Nephron progenitor cell (in vitro differentiated cells): ENCODE data around the gene ROR2.

Experiments
- DNase-seq: peaks from one replicate; pipeline ENCODE4 v3.0.0; 2021
- H3K27ac Mint-ChIP-seq: 2 replicates; pipeline ENCODE4 v1.8.0; 2021; ENCODE audit warnings: mild to moderate bottlenecking, moderate library complexity, mixed read lengths
- H3K27me3 Mint-ChIP-seq: 2 replicates; pipeline ENCODE4 v1.8.0; 2021; ENCODE audit warnings: mild to moderate bottlenecking, low read depth, mixed read lengths; ENCODE audit not compliant: poor library complexity
- H3K36me3 Mint-ChIP-seq: 2 replicates; pipeline ENCODE4 v1.8.0; 2021; ENCODE audit warnings: low read depth, mixed read lengths
- H3K4me1 Mint-ChIP-seq: 2 replicates; pipeline ENCODE4 v1.8.0; 2021; ENCODE audit warnings: mixed read lengths
- H3K4me3 Mint-ChIP-seq: 2 replicates; pipeline ENCODE4 v1.8.0; 2021; ENCODE audit warnings: mild to moderate bottlenecking, moderate library complexity, mixed read lengths
- H3K9me3 Mint-ChIP-seq: 2 replicates; pipeline ENCODE4 v1.8.0; 2021; ENCODE audit warnings: mild to moderate bottlenecking, moderate library complexity, mixed read lengths
- TF ChIP-seq, protein P1 (sequence below): fragments of 200-600 bp; sonication (generic); IDR thresholded peaks from 2 replicates; pipeline ENCODE4 v1.5.0; 2021; ENCODE audit warnings: antibody characterized with exemption

ROR2 gene

DNA sequence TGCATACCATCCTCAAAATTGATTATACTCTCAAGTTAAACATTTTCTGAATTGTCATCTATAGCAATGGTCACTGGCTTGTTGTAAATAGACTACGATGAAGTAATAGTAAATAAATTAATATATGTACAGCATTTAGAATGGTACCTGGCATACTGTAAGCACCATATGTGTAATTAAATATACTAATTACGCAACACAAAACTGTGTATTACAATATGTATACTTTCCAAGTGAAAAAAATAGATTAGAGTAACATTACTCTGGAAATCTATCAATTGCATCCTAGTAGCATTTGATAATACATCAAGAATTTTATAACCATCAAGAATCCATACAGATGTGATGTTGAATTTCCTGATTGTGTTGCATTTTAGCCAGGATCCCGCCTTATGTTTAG is 17.2 kb upstream of the ROR2 start:
- Mint-ChIP-seq H3K4me1 (peaks cover 10% of the 10 kb centered on the region), H3K36me3 (peaks cover under 1% of the 10 kb centered on the region), H3K9me3 (peaks cover 10% of the 10 kb centered on the region), H3K27me3 (no peaks in the 10 kb centered on the region), H3K27ac (no peak overlapping the region), H3K4me3 (no peak overlapping the region)
- TF ChIP-seq, protein P1, sequence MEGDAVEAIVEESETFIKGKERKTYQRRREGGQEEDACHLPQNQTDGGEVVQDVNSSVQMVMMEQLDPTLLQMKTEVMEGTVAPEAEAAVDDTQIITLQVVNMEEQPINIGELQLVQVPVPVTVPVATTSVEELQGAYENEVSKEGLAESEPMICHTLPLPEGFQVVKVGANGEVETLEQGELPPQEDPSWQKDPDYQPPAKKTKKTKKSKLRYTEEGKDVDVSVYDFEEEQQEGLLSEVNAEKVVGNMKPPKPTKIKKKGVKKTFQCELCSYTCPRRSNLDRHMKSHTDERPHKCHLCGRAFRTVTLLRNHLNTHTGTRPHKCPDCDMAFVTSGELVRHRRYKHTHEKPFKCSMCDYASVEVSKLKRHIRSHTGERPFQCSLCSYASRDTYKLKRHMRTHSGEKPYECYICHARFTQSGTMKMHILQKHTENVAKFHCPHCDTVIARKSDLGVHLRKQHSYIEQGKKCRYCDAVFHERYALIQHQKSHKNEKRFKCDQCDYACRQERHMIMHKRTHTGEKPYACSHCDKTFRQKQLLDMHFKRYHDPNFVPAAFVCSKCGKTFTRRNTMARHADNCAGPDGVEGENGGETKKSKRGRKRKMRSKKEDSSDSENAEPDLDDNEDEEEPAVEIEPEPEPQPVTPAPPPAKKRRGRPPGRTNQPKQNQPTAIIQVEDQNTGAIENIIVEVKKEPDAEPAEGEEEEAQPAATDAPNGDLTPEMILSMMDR: no peak
- no peak for DNase-seq

DNA sequence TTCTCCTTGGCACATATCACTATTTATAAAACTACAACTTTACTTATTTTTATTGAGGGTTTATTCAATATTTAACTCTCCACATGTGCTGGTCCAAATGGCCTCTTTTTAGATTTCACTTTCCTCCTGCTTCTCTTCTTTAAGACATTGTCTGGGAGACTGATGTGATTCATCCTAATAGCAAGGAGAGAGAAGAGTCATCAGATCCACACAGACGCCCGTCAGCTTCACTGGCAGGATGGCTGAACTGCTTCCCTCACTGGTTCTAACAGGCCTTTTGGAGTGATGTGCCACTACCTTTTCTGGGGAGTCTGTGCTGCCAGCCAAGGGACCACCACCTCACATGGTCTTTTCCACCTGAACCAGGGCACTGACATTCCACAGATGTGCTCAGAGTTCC is 16.5 kb upstream of the ROR2 start:
- Mint-ChIP-seq H3K27ac (peak overlapping the region; percentile 64), H3K4me3 (no peak overlapping the region), H3K4me1 (peaks cover 4% of the 10 kb centered on the region), H3K36me3 (peaks cover 5% of the 10 kb centered on the region), H3K27me3 (no peaks in the 10 kb centered on the region), H3K9me3 (peaks cover 13% of the 10 kb centered on the region)
- no peak for DNase-seq
- TF ChIP-seq, protein P1: no peak

DNA sequence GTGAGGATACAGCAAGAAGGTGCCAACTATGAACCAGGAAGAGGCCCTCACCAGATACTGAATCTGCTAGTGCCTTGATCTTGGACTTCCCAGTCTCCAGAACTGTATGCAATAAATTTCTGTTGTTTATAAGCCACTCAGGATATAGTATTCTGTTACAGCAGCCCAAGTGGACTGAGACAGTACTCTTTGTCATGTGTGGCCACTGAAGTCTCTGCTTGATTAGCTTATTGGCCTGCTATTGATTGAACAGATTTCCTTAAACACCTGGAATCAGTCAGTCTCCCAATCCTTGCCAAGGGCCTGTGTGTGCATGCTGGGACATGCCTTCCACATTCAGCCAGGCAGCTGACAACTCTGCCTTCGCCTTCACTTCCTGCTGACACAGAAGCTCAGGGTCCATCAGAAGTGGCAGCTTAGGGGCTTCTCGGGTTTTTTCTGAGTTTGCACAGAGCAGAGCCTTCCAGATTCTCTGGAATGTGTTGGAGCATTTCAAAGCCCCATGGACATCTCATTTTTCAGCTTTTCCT is 13.7 kb upstream of the ROR2 start:
- H3K4me3 Mint-ChIP-seq: no peak overlapping the region
- H3K27me3 Mint-ChIP-seq: no peaks in the 10 kb centered on the region
- DNase-seq: no peak
- H3K36me3 Mint-ChIP-seq: peaks cover 11% of the 10 kb centered on the region
- TF ChIP-seq, protein P1: no peak
- H3K4me1 Mint-ChIP-seq: peaks cover 4% of the 10 kb centered on the region
- peaks cover 29% of the 10 kb centered on the region for H3K9me3 Mint-ChIP-seq
- no peak overlapping the region for H3K27ac Mint-ChIP-seq

DNA sequence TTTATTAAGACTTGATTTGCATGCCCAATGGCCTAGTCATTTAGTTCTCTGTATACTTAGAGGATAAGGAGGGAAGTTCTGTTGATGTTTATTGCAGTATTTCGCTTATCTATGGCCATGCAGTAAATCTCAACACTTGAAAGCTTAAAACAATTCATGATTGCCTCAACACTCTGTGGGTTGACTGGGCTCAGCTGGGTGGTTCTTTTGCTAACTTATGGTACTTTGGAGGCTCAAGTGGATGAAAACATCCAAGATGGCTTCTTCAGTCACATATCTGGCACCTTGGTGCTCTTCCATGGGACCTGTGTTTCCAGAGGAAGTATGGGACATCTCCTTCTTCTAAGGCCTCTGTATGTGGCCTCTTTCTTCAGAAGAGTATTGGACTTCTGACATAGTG is 10.3 kb upstream of the ROR2 start:
- peaks cover 26% of the 10 kb centered on the region for H3K9me3 Mint-ChIP-seq
- H3K4me3 Mint-ChIP-seq: no peak overlapping the region
- peaks cover 11% of the 10 kb centered on the region for H3K36me3 Mint-ChIP-seq
- peaks cover 3% of the 10 kb centered on the region for H3K4me1 Mint-ChIP-seq
- peaks cover 3% of the 10 kb centered on the region for H3K27me3 Mint-ChIP-seq
- no peak for DNase-seq
- TF ChIP-seq, protein P1: no peak
- no peak overlapping the region for H3K27ac Mint-ChIP-seq

DNA sequence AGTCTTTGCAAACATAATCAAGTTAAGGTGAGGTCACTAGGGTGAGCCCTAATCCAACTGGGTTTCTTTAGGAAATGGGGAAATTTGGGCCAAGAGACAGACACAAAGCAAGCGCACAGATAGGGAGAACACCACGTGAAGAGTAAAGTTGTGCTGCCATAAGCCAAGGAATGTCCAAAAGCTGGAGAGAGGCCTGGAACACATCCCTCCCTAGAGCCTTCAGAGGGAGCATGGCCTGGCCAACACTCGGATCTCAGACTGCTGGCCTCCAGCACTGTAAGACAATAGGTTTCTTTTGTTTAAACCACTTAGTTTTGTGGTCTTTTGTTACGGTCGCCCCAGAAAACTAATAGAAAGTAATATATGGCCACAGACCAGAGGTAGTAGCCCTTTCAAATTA is 8.1 kb upstream of the ROR2 start:
- Mint-ChIP-seq H3K9me3 (peaks cover 20% of the 10 kb centered on the region), H3K4me1 (peaks cover 17% of the 10 kb centered on the region), H3K4me3 (no peak overlapping the region), H3K27ac (no peak overlapping the region), H3K27me3 (peaks cover 8% of the 10 kb centered on the region), H3K36me3 (peaks cover 11% of the 10 kb centered on the region)
- DNase-seq: no peak
- TF ChIP-seq, protein P1: no peak

DNA sequence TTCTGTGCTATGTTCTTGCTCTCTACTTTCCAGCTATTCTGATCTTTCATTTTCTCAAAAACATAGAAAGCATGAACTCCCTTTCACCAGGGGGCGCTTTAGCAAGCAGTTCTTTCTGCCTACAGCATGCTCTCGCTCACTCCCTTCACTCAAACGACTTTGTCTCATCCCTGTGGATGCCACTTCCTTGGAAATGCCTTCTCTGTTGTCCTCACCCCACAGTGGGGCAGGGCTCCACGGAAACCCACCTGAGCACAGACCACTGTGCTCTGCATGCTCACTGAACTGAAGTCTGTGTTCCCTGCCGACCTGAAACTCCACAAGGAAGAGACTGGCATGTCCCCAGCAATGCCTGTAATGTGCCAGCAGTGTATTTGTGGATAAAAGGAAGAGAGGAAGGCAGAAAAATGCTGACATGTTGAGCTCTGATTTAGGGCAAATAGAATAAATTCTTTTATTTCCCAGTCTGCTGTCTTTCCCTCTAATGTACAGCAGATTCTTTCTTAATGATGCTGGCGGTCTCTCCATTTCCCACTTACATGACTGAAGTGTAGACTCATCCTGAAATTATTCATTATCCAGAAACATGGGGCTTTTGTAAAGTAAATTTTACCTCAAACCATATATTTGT is 4.9 kb upstream of the ROR2 start:
- H3K27me3 Mint-ChIP-seq: peaks cover 13% of the 10 kb centered on the region
- H3K27ac Mint-ChIP-seq: no peak overlapping the region
- no peak overlapping the region for H3K4me3 Mint-ChIP-seq
- peaks cover under 1% of the 10 kb centered on the region for H3K36me3 Mint-ChIP-seq
- TF ChIP-seq, protein P1: peak; percentile 59
- H3K9me3 Mint-ChIP-seq: peaks cover 4% of the 10 kb centered on the region
- peak; percentile 72 for DNase-seq
- peaks cover 36% of the 10 kb centered on the region for H3K4me1 Mint-ChIP-seq
